ENCODE measurements around the gene DNAJC12.

Gene DNAJC12

DNA sequence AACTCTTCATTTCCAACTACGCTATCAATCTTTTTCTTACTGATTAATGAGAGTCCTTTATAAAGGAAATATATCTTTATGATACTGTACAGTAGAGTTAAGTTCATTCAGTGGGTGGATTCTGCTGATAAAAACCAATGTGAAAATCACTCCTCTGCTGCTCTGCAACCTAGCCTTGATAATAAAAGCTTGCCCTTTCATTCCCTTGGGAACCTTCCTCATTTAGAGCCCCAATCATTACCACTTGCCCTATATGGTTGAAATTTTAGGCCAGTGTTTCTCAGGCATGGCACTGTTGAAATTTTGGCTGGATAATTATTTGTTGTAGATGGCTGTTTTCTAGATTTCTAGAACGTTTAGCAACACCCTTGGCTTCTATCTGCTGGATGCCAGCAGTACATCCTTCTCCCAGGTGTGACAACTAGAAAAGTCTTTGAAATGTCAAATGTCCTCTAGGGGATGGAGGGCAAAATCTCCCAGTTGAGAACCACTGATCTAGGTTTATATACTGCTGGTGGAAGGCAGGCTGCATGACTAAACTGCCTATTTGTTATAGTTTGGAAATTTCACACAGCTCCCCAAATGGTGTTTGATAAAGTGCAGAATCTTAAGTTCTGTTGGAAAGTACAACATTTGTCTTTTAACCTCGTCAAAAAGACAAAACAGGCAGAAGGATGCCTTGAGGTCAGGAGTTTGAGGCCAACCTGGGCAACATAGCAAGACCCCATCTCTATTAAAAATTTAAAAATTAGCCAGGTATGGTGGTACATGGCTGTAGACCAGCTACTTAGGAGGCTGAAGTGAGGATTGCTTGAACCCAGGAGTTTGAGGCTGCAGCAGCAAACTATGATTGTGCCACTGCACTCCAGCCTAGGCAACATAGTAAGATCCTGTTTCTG is 37.6 kb upstream of the DNAJC12 start:
- TF ChIP-seq, protein P1, sequence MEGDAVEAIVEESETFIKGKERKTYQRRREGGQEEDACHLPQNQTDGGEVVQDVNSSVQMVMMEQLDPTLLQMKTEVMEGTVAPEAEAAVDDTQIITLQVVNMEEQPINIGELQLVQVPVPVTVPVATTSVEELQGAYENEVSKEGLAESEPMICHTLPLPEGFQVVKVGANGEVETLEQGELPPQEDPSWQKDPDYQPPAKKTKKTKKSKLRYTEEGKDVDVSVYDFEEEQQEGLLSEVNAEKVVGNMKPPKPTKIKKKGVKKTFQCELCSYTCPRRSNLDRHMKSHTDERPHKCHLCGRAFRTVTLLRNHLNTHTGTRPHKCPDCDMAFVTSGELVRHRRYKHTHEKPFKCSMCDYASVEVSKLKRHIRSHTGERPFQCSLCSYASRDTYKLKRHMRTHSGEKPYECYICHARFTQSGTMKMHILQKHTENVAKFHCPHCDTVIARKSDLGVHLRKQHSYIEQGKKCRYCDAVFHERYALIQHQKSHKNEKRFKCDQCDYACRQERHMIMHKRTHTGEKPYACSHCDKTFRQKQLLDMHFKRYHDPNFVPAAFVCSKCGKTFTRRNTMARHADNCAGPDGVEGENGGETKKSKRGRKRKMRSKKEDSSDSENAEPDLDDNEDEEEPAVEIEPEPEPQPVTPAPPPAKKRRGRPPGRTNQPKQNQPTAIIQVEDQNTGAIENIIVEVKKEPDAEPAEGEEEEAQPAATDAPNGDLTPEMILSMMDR (IDR thresholded peaks at IDR 0.05; ENCODE audit: low read depth, low read length, missing control alignments) = no peak
- no peak for DNase-seq (ENCODE audit: low read depth)
- in situ Hi-C loops (cut with HindIII; ENCODE audit: low sequenced_read_pairs) = loop anchor here (25.0 kb wide), 1 partner anchor 187 kb away; no protein-coding TSS in a partner anchor

GRCh38 chr10:67869996-67870395 is 32.0 kb upstream of the DNAJC12 start:
- in situ Hi-C loops (cut with HindIII; ENCODE audit: low sequenced_read_pairs) = no loop called here

More for the DNA sequence above, 37.6 kb upstream of the DNAJC12 start:
- no peak overlapping the region for H3K4me3 ChIP-seq (ENCODE audit: low read depth, low read length)

DNA sequence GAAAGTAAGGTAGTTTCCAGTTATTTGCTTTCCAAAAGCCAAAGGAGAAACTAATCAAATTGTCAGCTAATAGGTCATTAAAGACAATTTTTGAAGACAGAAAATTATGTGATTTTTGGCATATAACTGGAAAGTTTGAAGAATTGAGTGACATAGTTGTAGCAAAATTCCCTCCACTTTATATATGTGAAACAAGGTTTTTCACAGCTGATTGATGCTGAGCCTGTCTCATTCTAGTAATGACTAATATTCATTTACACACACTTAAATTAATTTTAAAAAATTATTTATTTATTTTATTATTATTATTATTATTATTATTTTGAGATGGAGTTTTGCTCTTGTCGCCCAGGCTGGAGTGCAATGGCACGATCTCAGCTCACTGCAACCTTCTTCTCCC is 30.1 kb upstream of the DNAJC12 start:
- in situ Hi-C loops (cut with HindIII; ENCODE audit: low sequenced_read_pairs) = no loop called here
- no peak for DNase-seq (ENCODE audit: low read depth)
- TF ChIP-seq, protein P1 (IDR thresholded peaks at IDR 0.05; ENCODE audit: low read depth, low read length, missing control alignments) = no peak
- H3K4me3 ChIP-seq (ENCODE audit: low read depth, low read length) = no peak overlapping the region

More at GRCh38 chr10:67869996-67870395, 32.0 kb upstream of the DNAJC12 start:
- DNase-seq (ENCODE audit: low read depth) = no peak
- TF ChIP-seq, protein P1 (IDR thresholded peaks at IDR 0.05; ENCODE audit: low read depth, low read length, missing control alignments) = no peak
- no peak overlapping the region for H3K4me3 ChIP-seq (ENCODE audit: low read depth, low read length)

GRCh38 chr10:67864607-67865371 is 26.8 kb upstream of the DNAJC12 start:
- TF ChIP-seq, protein P1 (IDR thresholded peaks at IDR 0.05; ENCODE audit: low read depth, low read length, missing control alignments) = no peak
- no peak overlapping the region for H3K4me3 ChIP-seq (ENCODE audit: low read depth, low read length)
- DNase-seq (ENCODE audit: low read depth) = no peak
- in situ Hi-C loops (cut with HindIII; ENCODE audit: low sequenced_read_pairs) = no loop called here

- DNase-seq (ENCODE audit: low read depth) = no peak
- in situ Hi-C loops (cut with HindIII; ENCODE audit: low sequenced_read_pairs) = no loop called here
- no peak overlapping the region for H3K4me3 ChIP-seq (ENCODE audit: low read depth, low read length)
- TF ChIP-seq, protein P1 (IDR thresholded peaks at IDR 0.05; ENCODE audit: low read depth, low read length, missing control alignments) = no peak
Observed at GRCh38 chr10:67863094-67863493, 25.1 kb upstream of the DNAJC12 start.

GRCh38 chr10:67861750-67862432 is 23.9 kb upstream of the DNAJC12 start:
- H3K4me3 ChIP-seq (ENCODE audit: low read depth, low read length) = no peak overlapping the region
- TF ChIP-seq, protein P1 (IDR thresholded peaks at IDR 0.05; ENCODE audit: low read depth, low read length, missing control alignments) = no peak
- in situ Hi-C loops (cut with HindIII; ENCODE audit: low sequenced_read_pairs) = no loop called here
- DNase-seq (ENCODE audit: low read depth) = no peak

Data from astrocyte of the cerebellum (primary cell).